ENCODE results near the gene CDC42BPB.
A peak's percentile ranks its signal among the peaks of the same experiment; 100 is the strongest.

CDC42BPB gene

GRCh38 chr14:102984336-102985102 lies 72.8 kb downstream of the CDC42BPB start:
- DNase-seq, result no peak

DNA sequence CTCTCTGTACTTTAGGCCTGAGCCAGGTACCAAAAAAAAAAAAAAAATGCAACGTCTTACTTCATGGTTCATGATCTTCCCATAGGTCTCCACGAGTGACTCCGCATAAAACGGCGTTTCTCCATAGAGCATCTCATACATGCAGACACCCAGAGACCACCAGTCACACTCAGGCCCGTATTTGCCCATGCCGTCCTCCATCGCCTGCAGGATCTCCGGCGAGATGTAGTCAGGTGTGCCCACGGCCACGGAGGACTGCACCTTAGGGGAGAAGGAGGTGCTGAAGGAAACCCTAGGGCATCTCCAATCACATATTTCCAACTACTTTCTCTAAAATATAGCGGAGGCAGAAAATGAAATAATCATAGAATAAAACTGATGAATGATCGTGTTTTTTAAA lies 73.9 kb downstream of the CDC42BPB start:
- no peak for DNase-seq

GRCh38 chr14:102982852-102983470 lies 74.4 kb downstream of the CDC42BPB start:
- DNase-seq, result no peak

DNA sequence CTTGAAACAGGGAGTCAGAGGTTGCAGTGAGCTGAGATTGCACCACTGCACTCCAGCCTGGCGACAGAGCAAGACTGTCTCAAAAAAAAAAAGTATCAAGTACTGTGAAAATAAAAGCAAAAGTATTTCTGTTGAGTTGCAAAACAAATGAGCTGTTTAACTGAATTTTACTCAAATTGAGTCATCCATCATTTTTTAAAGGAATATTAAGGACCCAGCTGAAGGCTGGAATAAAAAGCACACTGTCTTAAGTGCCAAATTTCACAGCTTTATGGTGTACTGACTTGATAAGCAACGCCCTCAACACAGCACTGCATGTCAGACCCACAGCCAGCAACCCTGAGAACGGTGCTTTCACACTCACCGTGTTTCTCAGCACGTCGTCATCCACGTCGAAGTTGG lies 76.9 kb downstream of the CDC42BPB start:
- no peak for DNase-seq

DNA sequence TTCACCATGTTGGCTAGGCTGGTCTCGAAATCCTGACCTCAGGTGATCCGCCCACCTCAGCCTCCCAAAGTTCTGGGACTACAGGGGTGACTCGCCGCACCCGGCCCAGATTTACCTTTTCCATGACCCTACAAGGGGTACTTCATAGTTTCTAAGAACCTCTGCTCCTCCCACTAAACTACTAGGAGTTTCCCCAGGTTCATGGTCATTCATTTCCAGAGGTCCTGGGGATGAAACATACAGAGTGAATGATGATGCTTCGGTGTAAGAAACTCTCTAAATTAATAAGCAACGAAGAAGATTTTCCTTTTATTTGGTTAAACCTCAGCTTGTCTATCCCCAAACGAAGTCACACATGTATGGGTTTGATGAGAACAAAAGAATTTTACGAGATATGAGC lies 77.9 kb downstream of the CDC42BPB start:
- no peak for DNase-seq

- DNase-seq, result no peak
Measured at GRCh38 chr14:102977475-102977874, 79.9 kb downstream of the CDC42BPB start.

DNA sequence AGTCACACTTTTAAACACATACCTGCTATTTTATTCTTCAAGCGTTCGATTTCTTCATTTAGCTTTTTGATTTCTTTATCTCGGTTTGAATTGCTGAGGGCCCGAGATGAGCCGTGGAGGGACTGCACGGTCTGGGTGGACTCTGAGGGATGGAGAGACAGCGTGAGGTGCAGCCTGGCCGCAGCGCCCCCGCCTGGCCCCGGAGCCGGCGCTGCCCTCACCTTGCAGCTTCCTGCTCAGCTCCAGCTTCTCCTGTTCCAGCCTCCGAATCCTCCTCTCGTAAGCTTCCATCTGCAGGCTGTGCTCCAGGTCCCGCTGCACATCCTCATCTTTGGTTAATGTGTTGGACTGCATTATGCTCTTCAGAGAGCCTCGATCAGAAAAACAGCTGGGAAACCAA lies 81.7 kb downstream of the CDC42BPB start:
- DNase-seq, result no peak

GRCh38 chr14:102973706-102974285 lies 83.6 kb downstream of the CDC42BPB start:
- no peak for DNase-seq

GRCh38 chr14:102971836-102972606 lies 85.3 kb downstream of the CDC42BPB start:
- no peak for DNase-seq

GRCh38 chr14:102971314-102971713 lies 86.0 kb downstream of the CDC42BPB start:
- no peak for DNase-seq

DNA sequence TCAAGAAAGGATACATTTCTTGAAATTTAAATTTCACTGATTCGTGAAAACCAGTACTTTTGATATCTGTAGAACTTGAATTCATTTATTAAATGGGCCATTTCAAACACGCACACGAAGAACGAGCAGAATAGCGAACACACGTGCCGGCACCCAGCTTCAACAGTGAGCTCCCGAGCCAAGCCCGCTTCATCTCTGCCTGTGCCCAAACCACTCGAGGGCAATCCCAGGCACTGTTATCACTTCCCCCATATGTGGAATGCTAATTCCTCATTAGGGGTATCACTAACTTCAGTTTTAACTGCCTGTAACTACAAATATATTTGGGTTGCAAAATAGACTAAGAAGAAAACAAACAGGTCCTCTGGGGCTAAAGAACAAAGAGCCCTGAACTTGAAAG lies 86.9 kb downstream of the CDC42BPB start:
- DNase-seq, result no peak

- no peak for DNase-seq
Measured at GRCh38 chr14:102969901-102970300, 87.4 kb downstream of the CDC42BPB start.

GRCh38 chr14:102969060-102969791 lies 88.1 kb downstream of the CDC42BPB start:
- DNase-seq, result no peak

DNA sequence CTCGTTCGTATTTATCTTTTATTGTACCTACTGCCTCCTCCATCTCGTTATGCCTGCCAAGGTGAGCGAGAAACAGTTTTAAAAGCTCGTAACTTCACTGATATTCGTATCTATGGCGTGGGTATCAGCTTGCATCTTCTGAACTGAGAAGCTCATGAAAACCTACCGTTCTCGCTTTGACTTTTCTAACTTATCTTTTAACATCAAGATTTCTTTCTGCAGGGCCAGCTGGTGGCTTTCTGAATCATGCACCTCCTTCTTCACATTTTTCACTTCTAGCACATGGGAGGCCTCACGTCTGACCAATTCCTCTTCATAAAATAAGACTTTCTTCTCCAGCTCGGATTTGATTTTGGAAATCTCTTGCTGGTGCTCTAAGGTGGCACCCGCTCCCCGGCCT lies 89.0 kb downstream of the CDC42BPB start:
- no peak for DNase-seq

- DNase-seq, result no peak
Measured at GRCh38 chr14:102967506-102967795, 89.9 kb downstream of the CDC42BPB start.

GRCh38 chr14:102966681-102967505 lies 90.5 kb downstream of the CDC42BPB start:
- peak; percentile 26 for DNase-seq

GRCh38 chr14:102965971-102966655 lies 91.2 kb downstream of the CDC42BPB start:
- no peak for DNase-seq

- DNase-seq, result no peak
Measured at GRCh38 chr14:102965282-102965681, 92.1 kb downstream of the CDC42BPB start.

GRCh38 chr14:102964152-102964730 lies 93.1 kb downstream of the CDC42BPB start:
- no peak for DNase-seq

GRCh38 chr14:102962111-102962627 lies 95.2 kb downstream of the CDC42BPB start:
- no peak for DNase-seq

DNA sequence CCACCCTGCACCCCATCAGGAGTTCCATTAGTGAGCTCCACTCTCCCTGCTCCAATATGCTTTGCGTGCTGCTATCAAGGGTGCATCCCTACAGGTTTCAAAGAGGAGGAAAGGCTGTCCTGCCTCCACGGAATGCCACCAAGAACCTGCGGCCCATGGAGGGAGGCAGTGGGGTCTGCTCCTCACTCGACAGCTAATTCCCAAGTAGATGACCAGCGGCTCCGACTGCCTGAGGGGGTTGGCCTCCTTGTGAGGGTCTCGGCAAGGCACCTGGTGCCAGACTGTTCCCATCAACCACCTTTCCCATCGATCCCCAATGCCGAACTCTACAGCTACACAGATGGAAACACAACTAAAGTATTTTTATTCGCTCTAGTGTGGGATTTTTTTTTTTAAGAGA lies 98.9 kb downstream of the CDC42BPB start:
- DNase-seq, result no peak
